Measurements from ENCODE around the gene MAP3K5. TPM values are rescaled to one million over a fixed set of nuclear protein-coding genes. Genes with fewer than 3 reads are reported as not detected.

The MAP3K5 gene
- polyA plus RNA-seq, 2 donors = 5.2 to 5.6 TPM

DNA sequence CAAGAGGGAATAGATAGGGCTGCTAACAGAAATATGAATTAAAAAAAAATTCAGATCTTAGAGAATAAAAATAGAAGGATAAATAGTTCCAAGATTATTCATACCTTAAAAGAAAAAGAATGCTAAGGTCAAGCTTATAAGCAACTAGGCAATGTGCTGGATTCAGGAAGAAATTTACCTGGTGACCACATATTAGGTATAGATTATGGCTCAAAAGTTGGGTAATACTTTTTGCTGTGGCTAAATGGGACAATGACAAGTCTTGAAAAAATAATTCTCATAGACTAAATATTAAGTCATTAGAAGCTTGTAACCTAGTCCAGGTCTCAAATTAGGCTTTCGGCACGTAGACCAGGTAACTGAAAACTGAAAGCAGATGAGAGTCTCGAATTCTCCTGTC is 17.2 kb downstream of the MAP3K5 start:
- Histone ChIP-seq H3K27me3 (ENCODE audit: control insufficient read depth in 1 of 2, insufficient read depth in 2 of 2, low read length in 2 of 2) (no peaks in the 10 kb centered on the region), H3K4me1 (ENCODE audit: control insufficient read depth in 2 of 2, insufficient read depth in 2 of 2, low read length in 1 of 2) (peaks cover 0 to 6% of the 10 kb centered on the region in 2 donors), H3K4me3 (ENCODE audit: low read depth in 1 of 2, low read length in 2 of 2) (no peak overlapping the region), H3K27ac (ENCODE audit: low read depth in 2 of 2, low read length in 1 of 2) (no peak overlapping the region), H3K36me3 (ENCODE audit: control insufficient read depth in 2 of 2, insufficient read depth in 2 of 2, low read length in 1 of 2) (no peaks in the 10 kb centered on the region), H3K9me3 (ENCODE audit: control insufficient read depth in 2 of 2, insufficient read depth in 1 of 2, low read depth in 1 of 2, low read length in 1 of 2) (no peaks in the 10 kb centered on the region)
- 88 to 90% methylated on average over 3 of the region's 3 CpGs for WGBS, 2 donors

DNA sequence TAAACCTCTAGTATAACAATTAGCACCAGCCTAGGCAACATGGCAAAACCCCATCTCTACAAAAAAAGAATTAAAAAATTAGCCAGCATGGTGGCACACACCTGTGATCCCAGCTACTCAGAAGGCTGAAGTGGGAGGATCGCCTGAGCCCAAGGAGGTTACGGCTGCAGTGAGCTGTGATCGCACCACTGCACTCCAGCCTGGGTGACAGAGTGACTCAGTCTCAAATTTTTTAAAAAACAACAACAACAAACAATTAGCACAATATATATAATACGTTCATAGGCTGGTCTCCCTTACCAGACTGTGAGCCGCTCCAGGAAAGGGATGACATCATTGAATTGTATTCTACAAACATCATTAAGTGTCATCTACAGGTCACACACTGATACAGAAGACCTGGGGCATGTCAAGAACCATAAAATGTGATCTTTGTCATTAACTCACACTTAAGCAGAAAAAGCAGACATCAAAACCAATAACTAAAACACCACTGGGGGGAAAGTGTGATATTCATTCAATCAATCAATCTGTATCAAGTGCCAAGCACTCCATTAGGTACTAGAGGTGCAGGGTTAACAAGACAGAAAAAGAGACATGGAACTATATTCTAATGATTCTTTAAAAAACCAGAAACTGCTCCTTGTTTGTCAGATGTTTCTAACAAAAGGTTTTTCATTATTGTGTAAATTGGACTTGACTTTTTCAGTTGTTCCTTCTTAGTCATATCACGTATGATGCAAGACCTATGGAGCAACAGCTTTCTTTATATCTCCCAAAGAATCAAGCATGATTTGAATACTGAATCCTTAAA is 17.8 kb downstream of the MAP3K5 start:
- 69 to 80% methylated on average over 6 of the region's 6 CpGs for WGBS, 2 donors
- H3K27me3 ChIP-seq (ENCODE audit: control insufficient read depth in 1 of 2, insufficient read depth in 2 of 2, low read length in 2 of 2) = no peaks in the 10 kb centered on the region
- no peak overlapping the region for H3K4me3 ChIP-seq (ENCODE audit: low read depth in 1 of 2, low read length in 2 of 2)
- H3K4me1 ChIP-seq (ENCODE audit: control insufficient read depth in 2 of 2, insufficient read depth in 2 of 2, low read length in 1 of 2) = peaks cover 0 to 2% of the 10 kb centered on the region in 2 donors
- H3K36me3 ChIP-seq (ENCODE audit: control insufficient read depth in 2 of 2, insufficient read depth in 2 of 2, low read length in 1 of 2) = no peaks in the 10 kb centered on the region
- H3K27ac ChIP-seq (ENCODE audit: low read depth in 2 of 2, low read length in 1 of 2) = peak overlapping the region; percentile 58 to 62
- H3K9me3 ChIP-seq (ENCODE audit: control insufficient read depth in 2 of 2, insufficient read depth in 1 of 2, low read depth in 1 of 2, low read length in 1 of 2) = no peaks in the 10 kb centered on the region

DNA sequence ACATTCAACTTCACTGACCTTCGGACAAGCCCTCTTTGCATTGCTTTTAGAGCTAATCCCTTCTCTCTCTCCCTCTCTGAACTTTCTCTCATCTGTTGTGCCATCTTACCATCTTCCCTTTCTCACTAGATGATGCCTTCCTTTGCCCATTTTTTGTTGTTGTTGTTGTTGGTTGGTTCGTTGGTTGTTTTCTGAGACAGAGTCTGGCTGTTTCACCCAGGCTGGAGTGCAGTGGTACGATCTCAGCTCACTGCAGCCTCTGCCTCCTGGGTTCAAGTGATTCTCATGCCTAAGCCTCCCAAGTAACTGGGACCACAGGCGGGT is 18.8 kb downstream of the MAP3K5 start:
- no peaks in the 10 kb centered on the region for H3K9me3 ChIP-seq (ENCODE audit: control insufficient read depth in 2 of 2, insufficient read depth in 1 of 2, low read depth in 1 of 2, low read length in 1 of 2)
- peaks cover 0 to 2% of the 10 kb centered on the region in 2 donors for H3K4me1 ChIP-seq (ENCODE audit: control insufficient read depth in 2 of 2, insufficient read depth in 2 of 2, low read length in 1 of 2)
- H3K27me3 ChIP-seq (ENCODE audit: control insufficient read depth in 1 of 2, insufficient read depth in 2 of 2, low read length in 2 of 2) = no peaks in the 10 kb centered on the region
- WGBS, 2 donors = 93 to 94% methylated on average over 4 of the region's 4 CpGs
- no peak overlapping the region for H3K4me3 ChIP-seq (ENCODE audit: low read depth in 1 of 2, low read length in 2 of 2)
- no peaks in the 10 kb centered on the region for H3K36me3 ChIP-seq (ENCODE audit: control insufficient read depth in 2 of 2, insufficient read depth in 2 of 2, low read length in 1 of 2)
- no peak overlapping the region for H3K27ac ChIP-seq (ENCODE audit: low read depth in 2 of 2, low read length in 1 of 2)

- Histone ChIP-seq H3K4me1 (ENCODE audit: control insufficient read depth in 2 of 2, insufficient read depth in 2 of 2, low read length in 1 of 2) (peaks cover 0 to 2% of the 10 kb centered on the region in 2 donors), H3K27ac (ENCODE audit: low read depth in 2 of 2, low read length in 1 of 2) (no peak overlapping the region), H3K27me3 (ENCODE audit: control insufficient read depth in 1 of 2, insufficient read depth in 2 of 2, low read length in 2 of 2) (no peaks in the 10 kb centered on the region), H3K4me3 (ENCODE audit: low read depth in 1 of 2, low read length in 2 of 2) (no peak overlapping the region), H3K36me3 (ENCODE audit: control insufficient read depth in 2 of 2, insufficient read depth in 2 of 2, low read length in 1 of 2) (no peaks in the 10 kb centered on the region), H3K9me3 (ENCODE audit: control insufficient read depth in 2 of 2, insufficient read depth in 1 of 2, low read depth in 1 of 2, low read length in 1 of 2) (no peaks in the 10 kb centered on the region)
- 78 to 79% methylated on average over 6 of the region's 6 CpGs for WGBS, 2 donors
Observed at GRCh38 chr6:136772685-136773472, 19.4 kb downstream of the MAP3K5 start.

- no peaks in the 10 kb centered on the region for H3K36me3 ChIP-seq (ENCODE audit: control insufficient read depth in 2 of 2, insufficient read depth in 2 of 2, low read length in 1 of 2)
- WGBS, 2 donors = 67 to 71% methylated on average over 2 of the region's 2 CpGs
- H3K4me3 ChIP-seq (ENCODE audit: low read depth in 1 of 2, low read length in 2 of 2) = no peak overlapping the region
- H3K9me3 ChIP-seq (ENCODE audit: control insufficient read depth in 2 of 2, insufficient read depth in 1 of 2, low read depth in 1 of 2, low read length in 1 of 2) = no peaks in the 10 kb centered on the region
- no peaks in the 10 kb centered on the region for H3K27me3 ChIP-seq (ENCODE audit: control insufficient read depth in 1 of 2, insufficient read depth in 2 of 2, low read length in 2 of 2)
- H3K27ac ChIP-seq (ENCODE audit: low read depth in 2 of 2, low read length in 1 of 2) = no peak overlapping the region
- peaks cover 0 to 2% of the 10 kb centered on the region in 2 donors for H3K4me1 ChIP-seq (ENCODE audit: control insufficient read depth in 2 of 2, insufficient read depth in 2 of 2, low read length in 1 of 2)
Observed at GRCh38 chr6:136771306-136771705, 21.0 kb downstream of the MAP3K5 start.

GRCh38 chr6:136769759-136770158 is 22.5 kb downstream of the MAP3K5 start:
- Histone ChIP-seq H3K4me3 (ENCODE audit: low read depth in 1 of 2, low read length in 2 of 2) (no peak overlapping the region), H3K27me3 (ENCODE audit: control insufficient read depth in 1 of 2, insufficient read depth in 2 of 2, low read length in 2 of 2) (no peaks in the 10 kb centered on the region), H3K27ac (ENCODE audit: low read depth in 2 of 2, low read length in 1 of 2) (no peak overlapping the region), H3K36me3 (ENCODE audit: control insufficient read depth in 2 of 2, insufficient read depth in 2 of 2, low read length in 1 of 2) (no peaks in the 10 kb centered on the region), H3K9me3 (ENCODE audit: control insufficient read depth in 2 of 2, insufficient read depth in 1 of 2, low read depth in 1 of 2, low read length in 1 of 2) (no peaks in the 10 kb centered on the region), H3K4me1 (ENCODE audit: control insufficient read depth in 2 of 2, insufficient read depth in 2 of 2, low read length in 1 of 2) (peaks cover 0 to 2% of the 10 kb centered on the region in 2 donors)
- WGBS, 2 donors = no CpG with 5 or more reads among the region's 1 CpG

GRCh38 chr6:136769124-136769523 is 23.2 kb downstream of the MAP3K5 start:
- no peaks in the 10 kb centered on the region for H3K9me3 ChIP-seq (ENCODE audit: control insufficient read depth in 2 of 2, insufficient read depth in 1 of 2, low read depth in 1 of 2, low read length in 1 of 2)
- H3K4me3 ChIP-seq (ENCODE audit: low read depth in 1 of 2, low read length in 2 of 2) = no peak overlapping the region
- no peaks in the 10 kb centered on the region for H3K36me3 ChIP-seq (ENCODE audit: control insufficient read depth in 2 of 2, insufficient read depth in 2 of 2, low read length in 1 of 2)
- 91% methylated on average over 2 of the region's 2 CpGs for WGBS, 2 donors
- no peaks in the 10 kb centered on the region for H3K27me3 ChIP-seq (ENCODE audit: control insufficient read depth in 1 of 2, insufficient read depth in 2 of 2, low read length in 2 of 2)
- H3K4me1 ChIP-seq (ENCODE audit: control insufficient read depth in 2 of 2, insufficient read depth in 2 of 2, low read length in 1 of 2) = peaks cover 0 to 2% of the 10 kb centered on the region in 2 donors
- H3K27ac ChIP-seq (ENCODE audit: low read depth in 2 of 2, low read length in 1 of 2) = no peak overlapping the region

DNA sequence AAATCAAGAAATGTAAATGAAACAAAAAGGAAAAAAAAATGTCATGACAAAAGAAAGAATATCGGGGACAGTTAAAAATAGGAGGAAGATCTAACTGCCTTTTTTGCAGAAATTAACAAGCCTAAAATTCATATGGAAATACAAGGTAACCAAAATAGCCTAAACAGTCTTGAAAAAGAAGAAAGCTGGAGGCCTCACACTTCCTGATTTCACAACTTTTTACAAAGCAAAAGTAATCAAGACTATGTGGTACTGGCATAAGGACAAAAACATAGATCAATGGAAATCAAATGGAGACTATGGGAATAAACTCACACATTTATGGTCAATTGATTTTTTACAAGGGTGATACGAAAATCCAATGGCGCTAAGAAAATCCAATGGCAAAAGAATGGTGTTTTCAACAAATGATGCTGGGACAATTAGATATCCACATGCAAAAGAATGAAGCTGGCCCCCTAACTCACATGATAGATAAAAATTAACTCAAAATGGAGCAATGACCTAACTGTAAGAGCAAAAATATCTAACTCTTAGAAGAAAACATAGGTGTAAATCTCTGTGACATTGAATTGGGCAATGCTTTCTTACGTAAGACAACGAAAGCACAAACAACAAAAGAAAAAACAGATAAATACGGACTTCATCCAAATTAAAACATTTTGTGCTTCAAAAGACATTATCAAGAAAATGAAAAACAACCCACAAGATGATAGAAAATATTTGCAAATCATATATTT is 24.5 kb downstream of the MAP3K5 start:
- WGBS, 2 donors = 87 to 91% methylated on average over 6 of the region's 6 CpGs
- Histone ChIP-seq H3K27ac (ENCODE audit: low read depth in 2 of 2, low read length in 1 of 2) (no peak overlapping the region), H3K9me3 (ENCODE audit: control insufficient read depth in 2 of 2, insufficient read depth in 1 of 2, low read depth in 1 of 2, low read length in 1 of 2) (no peaks in the 10 kb centered on the region), H3K4me1 (ENCODE audit: control insufficient read depth in 2 of 2, insufficient read depth in 2 of 2, low read length in 1 of 2) (peaks cover 2 to 4% of the 10 kb centered on the region in 2 donors), H3K27me3 (ENCODE audit: control insufficient read depth in 1 of 2, insufficient read depth in 2 of 2, low read length in 2 of 2) (no peaks in the 10 kb centered on the region), H3K4me3 (ENCODE audit: low read depth in 1 of 2, low read length in 2 of 2) (no peak overlapping the region), H3K36me3 (ENCODE audit: control insufficient read depth in 2 of 2, insufficient read depth in 2 of 2, low read length in 1 of 2) (no peaks in the 10 kb centered on the region)

DNA sequence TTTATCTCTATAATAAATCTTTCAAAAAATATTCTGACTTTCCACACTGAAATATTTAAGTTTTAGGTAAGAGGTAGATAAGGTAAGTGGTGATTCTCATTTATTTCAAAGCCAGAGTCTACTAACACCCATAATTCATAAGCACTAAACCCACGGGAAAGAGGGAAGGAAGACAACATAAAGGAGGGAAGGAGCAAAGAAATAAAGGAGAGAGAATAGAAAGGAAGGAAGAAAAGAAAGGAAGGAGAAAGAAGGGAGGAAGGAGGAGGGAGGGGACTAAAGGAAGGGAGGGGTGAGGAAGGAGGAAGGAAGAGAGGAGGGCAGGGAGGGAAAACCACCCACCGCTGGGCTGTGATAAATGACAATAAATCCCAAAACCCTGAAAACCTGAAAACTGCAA is 25.2 kb downstream of the MAP3K5 start:
- Histone ChIP-seq H3K4me3 (ENCODE audit: low read depth in 1 of 2, low read length in 2 of 2) (no peak overlapping the region), H3K36me3 (ENCODE audit: control insufficient read depth in 2 of 2, insufficient read depth in 2 of 2, low read length in 1 of 2) (no peaks in the 10 kb centered on the region), H3K9me3 (ENCODE audit: control insufficient read depth in 2 of 2, insufficient read depth in 1 of 2, low read depth in 1 of 2, low read length in 1 of 2) (no peaks in the 10 kb centered on the region), H3K27ac (ENCODE audit: low read depth in 2 of 2, low read length in 1 of 2) (no peak overlapping the region), H3K27me3 (ENCODE audit: control insufficient read depth in 1 of 2, insufficient read depth in 2 of 2, low read length in 2 of 2) (no peaks in the 10 kb centered on the region), H3K4me1 (ENCODE audit: control insufficient read depth in 2 of 2, insufficient read depth in 2 of 2, low read length in 1 of 2) (peaks cover 4 to 7% of the 10 kb centered on the region in 2 donors)
- WGBS, 2 donors = 60 to 75% methylated on average over 2 of the region's 2 CpGs

Data from esophagus (tissue), 2 donors.